ENCODE measurements around the gene DOC2A.

DNA sequence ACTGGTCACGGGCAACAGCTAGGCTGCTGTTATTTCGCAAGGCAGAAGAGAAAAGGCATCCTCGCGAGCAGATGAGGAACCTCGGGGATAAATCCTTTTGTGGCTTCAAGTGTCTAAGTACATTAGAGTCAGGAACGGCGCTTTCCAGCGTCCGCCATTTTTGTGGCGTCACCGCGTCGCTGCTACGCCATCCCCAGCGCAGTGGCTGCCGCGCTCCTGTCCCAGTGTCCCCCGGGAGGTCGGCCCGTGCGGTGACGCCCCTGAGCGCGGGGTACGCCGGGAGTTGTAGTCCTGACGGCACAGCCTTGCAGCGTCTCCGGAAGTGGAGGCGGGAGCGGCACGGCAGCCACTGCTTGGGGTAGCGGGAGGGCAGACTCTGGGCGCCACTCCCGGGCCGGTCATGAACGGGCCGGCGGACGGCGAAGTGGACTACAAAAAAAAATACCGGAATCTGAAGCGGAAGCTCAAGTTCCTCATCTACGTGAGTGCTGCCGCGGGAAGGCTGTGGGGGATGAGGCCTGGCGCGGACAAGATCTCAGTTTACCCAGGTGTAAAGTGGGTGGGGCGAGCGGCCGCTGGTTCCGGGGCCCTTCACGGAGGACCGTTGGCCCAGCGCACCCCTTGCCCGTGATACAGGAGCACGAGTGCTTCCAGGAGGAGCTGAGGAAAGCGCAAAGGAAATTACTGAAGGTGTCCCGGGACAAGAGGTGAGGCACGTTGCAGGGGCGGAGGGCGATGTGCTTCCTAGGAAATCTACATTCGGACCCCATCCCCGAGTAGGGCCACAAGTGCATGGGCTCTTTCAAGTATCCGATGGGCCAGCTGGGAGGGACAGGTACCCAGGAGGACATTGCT lies 14.7 kb downstream of the DOC2A start, which contains the start of gene INO80E:
- TF ChIP-seq, protein P1, sequence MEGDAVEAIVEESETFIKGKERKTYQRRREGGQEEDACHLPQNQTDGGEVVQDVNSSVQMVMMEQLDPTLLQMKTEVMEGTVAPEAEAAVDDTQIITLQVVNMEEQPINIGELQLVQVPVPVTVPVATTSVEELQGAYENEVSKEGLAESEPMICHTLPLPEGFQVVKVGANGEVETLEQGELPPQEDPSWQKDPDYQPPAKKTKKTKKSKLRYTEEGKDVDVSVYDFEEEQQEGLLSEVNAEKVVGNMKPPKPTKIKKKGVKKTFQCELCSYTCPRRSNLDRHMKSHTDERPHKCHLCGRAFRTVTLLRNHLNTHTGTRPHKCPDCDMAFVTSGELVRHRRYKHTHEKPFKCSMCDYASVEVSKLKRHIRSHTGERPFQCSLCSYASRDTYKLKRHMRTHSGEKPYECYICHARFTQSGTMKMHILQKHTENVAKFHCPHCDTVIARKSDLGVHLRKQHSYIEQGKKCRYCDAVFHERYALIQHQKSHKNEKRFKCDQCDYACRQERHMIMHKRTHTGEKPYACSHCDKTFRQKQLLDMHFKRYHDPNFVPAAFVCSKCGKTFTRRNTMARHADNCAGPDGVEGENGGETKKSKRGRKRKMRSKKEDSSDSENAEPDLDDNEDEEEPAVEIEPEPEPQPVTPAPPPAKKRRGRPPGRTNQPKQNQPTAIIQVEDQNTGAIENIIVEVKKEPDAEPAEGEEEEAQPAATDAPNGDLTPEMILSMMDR (IDR thresholded peaks at IDR 0.05), result peak in 2 of 6 experiments; percentile 21 to 38
- TF ChIP-seq EP300 (IDR thresholded peaks at IDR 0.05) (peak in 1 of 4 donors; percentile 34), POLR2AphosphoS5 (IDR thresholded peaks at IDR 0.05) (peak; percentile 86 to 94)
